Calu3 (cell line): ENCODE results near the gene DIS3L2. TPM values are rescaled to one million over a fixed set of nuclear protein-coding genes. Genes with fewer than 3 reads are reported as not detected.

Experiments
- BruUV-seq: library from RNA; stranded (reverse); fragments of 400-500 nt; replicated peaks from 2 replicates; lab custom pipeline; 2021; lab: Mats Ljungman, UMichigan
- CTCF ChIA-PET: fragments of 300-600 bp; sonication (Branson Sonifier 250); formaldehyde crosslinking; loops from one replicate; lab custom pipeline; 2022; ENCODE audit warnings: antibody characterized with exemption; lab: Charles Lee
- DNase-seq: peaks from one replicate; pipeline ENCODE4 v3.0.0; 2022
- H3K27ac Mint-ChIP-seq: one replicate; pipeline ENCODE4 v1.8.0; 2022; ENCODE audit warnings: mixed read lengths; ENCODE audit not compliant: unreplicated experiment
- H3K27me3 Mint-ChIP-seq: one replicate; pipeline ENCODE4 v1.8.0; 2022; ENCODE audit warnings: mixed read lengths; ENCODE audit not compliant: unreplicated experiment
- H3K36me3 Mint-ChIP-seq: one replicate; pipeline ENCODE4 v1.8.0; 2022; ENCODE audit warnings: mild to moderate bottlenecking, moderate library complexity, mixed read lengths; ENCODE audit not compliant: insufficient read depth, unreplicated experiment
- H3K4me1 Mint-ChIP-seq: one replicate; pipeline ENCODE4 v1.8.0; 2022; ENCODE audit warnings: mild to moderate bottlenecking, low read depth, mixed read lengths; ENCODE audit not compliant: unreplicated experiment
- H3K4me3 Mint-ChIP-seq: one replicate; pipeline ENCODE4 v1.8.0; 2022; ENCODE audit warnings: mild to moderate bottlenecking, low read depth, moderate library complexity, mixed read lengths; ENCODE audit not compliant: unreplicated experiment
- H3K9me3 Mint-ChIP-seq: one replicate; pipeline ENCODE4 v1.8.0; 2022; ENCODE audit warnings: low read depth, mixed read lengths; ENCODE audit not compliant: unreplicated experiment
- intact Hi-C: fragments of 100-400 bp; cut with micrococcal nuclease; formaldehyde crosslinking; loops from one replicate; pipeline ENCODE4 v1.10.0; 2022; ENCODE audit not compliant: unreplicated experiment
- total RNA-seq: library from RNA; stranded (reverse); gene quantifications from 2 replicates; pipeline ENCODE4 v1.2.3, GENCODE V29; 2022
- TF ChIP-seq, protein P1 (sequence below): fragments of 200-600 bp; IDR thresholded peaks from one replicate; pipeline ENCODE4 v1.8.0; 2022; ENCODE audit warnings: antibody characterized with exemption; ENCODE audit not compliant: unreplicated experiment

DIS3L2 gene
- total RNA-seq, 1 experiment from 2014 or later = 46.0 TPM

DNA sequence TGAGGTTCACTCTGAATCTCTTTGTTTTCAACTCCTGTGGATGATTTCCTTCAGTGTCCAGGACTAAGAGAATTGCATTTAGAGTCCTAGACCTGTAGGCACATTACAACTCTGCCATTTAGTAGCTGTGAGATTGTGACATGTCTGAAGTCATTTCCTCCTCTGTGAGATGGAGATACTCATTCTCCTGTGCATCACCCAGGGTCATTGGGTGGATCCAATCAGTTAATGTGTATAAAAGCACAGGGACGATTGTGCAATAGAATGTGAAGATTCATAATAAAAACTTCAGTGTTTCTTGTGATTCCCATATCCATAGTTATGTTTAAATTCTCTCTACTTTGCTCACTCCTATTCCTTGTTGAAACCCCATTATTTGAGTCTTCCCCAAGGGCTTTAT is 113.6 kb downstream of the DIS3L2 start:
- no peak overlapping the region for H3K27ac Mint-ChIP-seq
- no peak for DNase-seq
- H3K9me3 Mint-ChIP-seq = no peaks in the 10 kb centered on the region
- H3K4me1 Mint-ChIP-seq = no peaks in the 10 kb centered on the region
- no peaks in the 10 kb centered on the region for H3K36me3 Mint-ChIP-seq
- no peak overlapping the region for H3K4me3 Mint-ChIP-seq
- intact Hi-C loops = no loop called here
- BruUV-seq = no TSS peak
- no peaks in the 10 kb centered on the region for H3K27me3 Mint-ChIP-seq
- TF ChIP-seq, protein P1, sequence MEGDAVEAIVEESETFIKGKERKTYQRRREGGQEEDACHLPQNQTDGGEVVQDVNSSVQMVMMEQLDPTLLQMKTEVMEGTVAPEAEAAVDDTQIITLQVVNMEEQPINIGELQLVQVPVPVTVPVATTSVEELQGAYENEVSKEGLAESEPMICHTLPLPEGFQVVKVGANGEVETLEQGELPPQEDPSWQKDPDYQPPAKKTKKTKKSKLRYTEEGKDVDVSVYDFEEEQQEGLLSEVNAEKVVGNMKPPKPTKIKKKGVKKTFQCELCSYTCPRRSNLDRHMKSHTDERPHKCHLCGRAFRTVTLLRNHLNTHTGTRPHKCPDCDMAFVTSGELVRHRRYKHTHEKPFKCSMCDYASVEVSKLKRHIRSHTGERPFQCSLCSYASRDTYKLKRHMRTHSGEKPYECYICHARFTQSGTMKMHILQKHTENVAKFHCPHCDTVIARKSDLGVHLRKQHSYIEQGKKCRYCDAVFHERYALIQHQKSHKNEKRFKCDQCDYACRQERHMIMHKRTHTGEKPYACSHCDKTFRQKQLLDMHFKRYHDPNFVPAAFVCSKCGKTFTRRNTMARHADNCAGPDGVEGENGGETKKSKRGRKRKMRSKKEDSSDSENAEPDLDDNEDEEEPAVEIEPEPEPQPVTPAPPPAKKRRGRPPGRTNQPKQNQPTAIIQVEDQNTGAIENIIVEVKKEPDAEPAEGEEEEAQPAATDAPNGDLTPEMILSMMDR = no peak
- CTCF ChIA-PET = no interaction called here

DNA sequence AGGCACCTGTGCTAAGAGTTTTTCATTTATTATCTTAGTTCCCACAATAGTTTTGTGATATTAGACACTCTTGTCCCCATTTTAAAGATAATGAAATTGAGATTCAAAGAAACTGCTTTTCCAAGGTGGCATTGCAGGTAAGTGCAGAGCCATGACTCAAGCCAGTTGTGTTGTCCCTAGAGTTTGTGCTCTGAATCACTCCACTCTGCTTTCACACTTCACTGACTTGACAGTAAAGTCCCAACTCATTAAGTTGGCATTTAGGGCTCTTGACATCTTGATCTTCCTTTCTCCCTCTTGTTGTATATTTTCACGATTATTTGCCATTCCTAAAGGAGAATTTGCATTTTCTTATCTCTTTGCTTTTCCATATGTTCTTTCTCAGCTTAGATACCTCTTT is 114.3 kb downstream of the DIS3L2 start:
- Mint-ChIP-seq H3K36me3 (no peaks in the 10 kb centered on the region), H3K4me1 (no peaks in the 10 kb centered on the region), H3K9me3 (no peaks in the 10 kb centered on the region), H3K27me3 (no peaks in the 10 kb centered on the region), H3K4me3 (no peak overlapping the region), H3K27ac (no peak overlapping the region)
- intact Hi-C loops = no loop called here
- CTCF ChIA-PET = no interaction called here
- no peak for DNase-seq
- no TSS peak for BruUV-seq
- TF ChIP-seq, protein P1 = no peak

DNA sequence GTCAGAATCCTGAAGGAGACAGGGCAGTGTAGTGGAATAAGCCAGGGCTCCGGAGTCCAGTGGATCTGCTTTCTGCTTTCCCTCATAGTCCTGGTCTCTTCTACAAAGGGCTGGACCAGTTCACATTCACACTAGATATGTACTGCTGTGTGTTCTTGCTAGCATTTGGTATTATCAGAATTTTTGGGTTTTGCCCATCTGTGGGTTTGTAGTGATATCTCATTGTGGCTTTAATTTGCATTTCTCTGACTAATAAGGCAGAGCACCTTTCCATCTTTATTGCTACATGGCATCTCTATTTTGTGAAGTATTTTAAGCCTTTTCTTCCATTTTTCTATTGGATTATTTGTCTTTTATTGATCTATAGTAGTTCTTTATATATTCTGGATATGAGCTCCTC is 114.8 kb downstream of the DIS3L2 start:
- no peaks in the 10 kb centered on the region for H3K27me3 Mint-ChIP-seq
- BruUV-seq = no TSS peak
- DNase-seq = no peak
- TF ChIP-seq, protein P1 = no peak
- H3K9me3 Mint-ChIP-seq = no peaks in the 10 kb centered on the region
- intact Hi-C loops = no loop called here
- H3K27ac Mint-ChIP-seq = no peak overlapping the region
- H3K36me3 Mint-ChIP-seq = no peaks in the 10 kb centered on the region
- CTCF ChIA-PET = no interaction called here
- no peaks in the 10 kb centered on the region for H3K4me1 Mint-ChIP-seq
- H3K4me3 Mint-ChIP-seq = no peak overlapping the region

DNA sequence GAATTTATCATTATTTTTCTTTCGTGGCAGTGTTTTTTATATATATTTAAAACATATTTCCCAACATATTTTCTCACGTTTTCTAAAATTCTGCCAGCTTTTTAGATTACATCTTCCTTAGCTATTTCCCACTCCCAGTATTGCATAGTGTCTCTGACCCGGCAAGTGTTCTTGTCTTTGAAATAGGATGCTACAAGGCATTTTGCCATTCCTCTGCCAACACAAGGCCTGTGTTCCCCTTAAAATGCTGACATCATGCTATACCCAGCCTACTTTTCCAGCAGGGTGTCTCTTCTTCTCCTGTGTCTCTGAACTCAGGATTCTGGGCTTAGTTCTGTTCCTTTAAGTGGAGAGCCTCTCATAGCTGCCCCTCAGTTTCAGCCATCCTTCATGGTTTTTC is 115.2 kb downstream of the DIS3L2 start:
- H3K27ac Mint-ChIP-seq = no peak overlapping the region
- DNase-seq = no peak
- TF ChIP-seq, protein P1 = no peak
- H3K9me3 Mint-ChIP-seq = no peaks in the 10 kb centered on the region
- intact Hi-C loops = no loop called here
- no peaks in the 10 kb centered on the region for H3K36me3 Mint-ChIP-seq
- H3K27me3 Mint-ChIP-seq = no peaks in the 10 kb centered on the region
- CTCF ChIA-PET = no interaction called here
- no peaks in the 10 kb centered on the region for H3K4me1 Mint-ChIP-seq
- no TSS peak for BruUV-seq
- no peak overlapping the region for H3K4me3 Mint-ChIP-seq
